Measurements from ENCODE around the gene PJVK.
"Not testable (repeated sequence)": the region's sequence is repeated elsewhere in the genome, so short reads cannot be mapped to it uniquely, and the experiment has no call there.

PJVK gene, protein sequence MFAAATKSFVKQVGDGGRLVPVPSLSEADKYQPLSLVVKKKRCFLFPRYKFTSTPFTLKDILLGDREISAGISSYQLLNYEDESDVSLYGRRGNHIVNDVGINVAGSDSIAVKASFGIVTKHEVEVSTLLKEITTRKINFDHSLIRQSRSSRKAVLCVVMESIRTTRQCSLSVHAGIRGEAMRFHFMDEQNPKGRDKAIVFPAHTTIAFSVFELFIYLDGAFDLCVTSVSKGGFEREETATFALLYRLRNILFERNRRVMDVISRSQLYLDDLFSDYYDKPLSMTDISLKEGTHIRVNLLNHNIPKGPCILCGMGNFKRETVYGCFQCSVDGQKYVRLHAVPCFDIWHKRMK

DNA sequence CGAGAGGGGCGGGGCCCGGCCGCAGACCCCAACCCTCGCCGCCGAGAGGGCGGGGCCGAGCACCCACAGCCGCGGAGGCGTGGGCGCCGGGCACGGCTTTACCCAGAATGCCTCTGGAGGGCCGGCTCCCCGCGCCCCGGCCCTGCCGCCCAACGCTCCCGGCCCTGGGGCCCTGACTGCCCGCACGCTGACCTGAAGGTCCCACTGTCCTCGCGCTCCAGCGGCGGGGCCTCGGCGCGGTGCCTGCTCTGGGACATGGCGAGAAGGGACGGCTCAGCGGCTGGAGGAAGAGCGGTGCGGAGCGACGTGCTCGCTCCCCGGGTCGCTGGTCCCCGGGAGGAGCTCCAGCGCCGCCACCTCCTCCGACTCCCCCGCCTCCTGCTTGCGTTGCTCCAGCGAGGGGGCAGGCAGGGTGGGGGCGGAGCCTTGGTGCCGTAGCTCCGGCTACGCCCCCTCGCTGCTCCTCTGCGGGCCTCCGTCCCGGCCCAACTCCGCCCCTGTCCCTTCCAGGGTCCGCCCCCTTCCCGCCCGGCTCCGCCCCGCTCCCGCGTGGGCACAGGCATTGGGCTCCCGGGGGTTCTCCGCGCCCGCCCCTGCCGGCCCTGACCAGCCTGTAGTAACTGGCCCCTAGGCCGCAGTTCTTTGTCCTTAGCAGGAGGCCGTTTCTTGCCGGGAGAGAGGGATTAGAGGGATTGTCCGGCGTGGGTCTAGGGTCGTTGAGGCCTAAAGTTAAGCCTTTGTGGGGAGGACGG is at the start of gene PJVK, which contains the start of gene PRKRA:
Gene PJVK (plus strand): TSS at position 605 of the 752 bp plus-strand sequence. CDS start 2,032 bp downstream, outside the sequence.
Gene PRKRA (minus strand): TSS at position 402 of the 752 bp plus-strand sequence. CDS start 145 bp downstream, at position 257.
- peak; percentile 98 for DNase-seq (ENCODE audit: low read depth)

DNA sequence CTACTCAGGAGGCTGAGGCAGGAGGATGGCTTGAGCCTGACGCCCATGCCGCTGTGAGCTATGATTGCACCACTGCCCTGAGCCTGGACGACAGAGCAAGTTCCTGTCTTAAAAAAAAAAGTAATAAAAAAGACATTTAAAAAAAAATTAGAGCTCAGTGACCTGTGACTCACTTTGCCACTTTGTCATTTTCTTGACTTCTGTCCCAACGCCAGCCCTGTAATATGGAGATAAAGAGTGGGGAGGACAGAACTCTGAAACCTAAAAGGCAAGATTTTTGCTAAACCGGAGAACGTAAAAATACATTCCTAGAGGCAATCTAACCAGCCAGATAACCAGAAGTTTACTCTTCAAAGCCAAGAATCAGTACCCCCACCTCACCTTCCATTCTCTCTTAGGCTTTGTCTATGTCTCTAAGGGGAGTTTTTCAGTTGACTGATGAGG is 49.2 kb upstream of the PJVK start:
- no peak for DNase-seq (ENCODE audit: low read depth)

DNA sequence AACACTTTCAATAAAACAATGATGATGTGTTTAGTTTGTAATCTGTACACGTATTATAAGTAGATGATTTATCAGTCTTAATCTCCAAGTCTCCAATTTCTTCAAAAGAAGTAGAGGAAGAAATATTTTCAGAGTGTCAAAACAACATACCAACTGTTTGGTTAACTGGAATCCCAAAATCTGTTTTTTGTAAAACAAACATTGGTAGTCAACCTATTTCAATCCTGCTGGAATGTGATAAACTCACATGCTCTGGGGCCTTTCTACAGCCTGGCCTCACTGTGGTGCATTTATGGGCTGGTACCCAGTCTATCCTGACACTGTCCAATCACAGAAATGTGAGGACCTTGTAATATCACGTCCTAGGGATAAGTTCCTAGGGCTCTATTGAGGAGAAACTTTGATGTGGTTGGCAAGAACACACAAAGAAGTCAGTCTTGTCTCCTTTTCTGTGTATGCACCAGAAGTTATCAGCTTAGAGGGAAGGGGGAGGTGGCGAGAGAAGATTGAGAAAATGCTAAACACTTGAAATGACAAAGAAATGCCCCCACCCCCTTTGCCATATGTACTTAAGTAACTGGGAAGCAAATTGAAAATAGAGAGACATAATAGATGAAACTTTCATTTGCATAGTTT is 47.4 kb upstream of the PJVK start:
- no peak for DNase-seq (ENCODE audit: low read depth)

- peak; percentile 84 for DNase-seq (ENCODE audit: low read depth)
These were observed 46.8 kb upstream of the PJVK start for GRCh38 chr2:178404368-178404767.

GRCh38 chr2:178409261-178409660 is 41.9 kb upstream of the PJVK start:
- DNase-seq (ENCODE audit: low read depth), result no peak

DNA sequence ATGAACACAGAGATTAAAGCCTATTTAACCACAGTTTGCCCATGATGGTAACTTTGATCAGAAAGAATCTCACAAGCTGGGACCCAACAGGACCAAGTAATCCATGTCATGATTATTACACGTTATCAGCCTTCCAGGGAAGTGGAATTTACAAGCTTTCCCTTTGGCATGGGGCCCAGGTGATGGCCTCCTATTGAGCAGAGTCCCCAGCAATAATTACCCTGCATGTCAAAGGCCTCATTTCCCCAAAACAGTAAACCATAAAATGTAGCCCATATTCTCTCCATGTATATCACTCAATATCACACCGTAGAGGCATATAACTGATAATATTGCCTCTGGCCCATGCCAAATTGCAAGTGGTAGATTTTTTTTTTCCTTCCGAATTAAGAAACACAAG is 39.1 kb upstream of the PJVK start:
- no peak for DNase-seq (ENCODE audit: low read depth)

GRCh38 chr2:178412453-178412852 is 38.7 kb upstream of the PJVK start:
- DNase-seq (ENCODE audit: low read depth), result not testable (repeated sequence)

GRCh38 chr2:178413472-178414265 is 37.5 kb upstream of the PJVK start:
- DNase-seq (ENCODE audit: low read depth), result peak; percentile 77

DNA sequence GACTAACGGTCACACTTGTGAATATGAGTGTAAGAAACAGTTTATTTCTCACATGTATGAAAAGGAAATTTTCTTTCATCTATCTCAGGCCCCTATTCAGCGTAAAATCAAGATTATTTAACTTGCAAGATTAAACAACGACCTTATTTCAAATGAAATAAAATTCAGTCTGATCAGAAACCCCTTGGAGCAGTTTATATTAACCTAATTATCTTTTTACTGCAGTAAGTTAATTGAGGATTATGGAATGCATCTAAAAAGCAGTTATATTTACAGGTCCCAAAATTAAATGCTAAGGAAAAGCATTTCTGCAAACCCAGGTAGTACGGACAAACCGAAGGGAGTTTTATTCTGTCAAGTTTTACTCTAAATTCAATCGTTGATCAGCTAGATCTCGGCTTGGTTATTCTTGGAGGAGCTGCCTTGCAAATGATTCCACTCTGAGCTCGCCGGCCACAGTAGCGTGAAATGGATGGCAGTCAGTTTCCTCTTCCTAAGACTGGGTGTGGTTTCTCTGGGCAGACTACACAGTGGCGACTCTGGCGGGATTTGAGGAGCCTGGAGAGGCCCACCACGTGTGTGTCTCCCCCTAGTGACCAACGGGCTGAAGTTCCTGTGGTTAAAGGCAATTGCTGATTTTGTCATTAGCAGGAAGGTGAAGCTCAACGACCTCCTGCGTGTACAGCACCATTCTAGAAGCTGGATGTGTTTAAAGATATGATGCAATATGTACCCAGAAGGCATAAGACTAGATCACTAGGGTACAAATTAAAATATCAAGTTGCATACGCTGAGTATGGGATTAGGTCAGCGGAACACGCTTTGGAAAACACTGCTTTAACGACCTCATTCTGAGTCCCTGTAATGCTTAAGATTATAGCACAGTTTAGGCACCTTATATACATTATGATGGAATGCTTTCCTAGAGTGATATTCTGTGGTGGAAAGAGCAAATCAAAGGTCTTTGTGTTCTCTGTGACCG is 36.6 kb upstream of the PJVK start:
- DNase-seq (ENCODE audit: low read depth), result peak; percentile 97

GRCh38 chr2:178415979-178416378 is 35.2 kb upstream of the PJVK start:
- no peak for DNase-seq (ENCODE audit: low read depth)

DNA sequence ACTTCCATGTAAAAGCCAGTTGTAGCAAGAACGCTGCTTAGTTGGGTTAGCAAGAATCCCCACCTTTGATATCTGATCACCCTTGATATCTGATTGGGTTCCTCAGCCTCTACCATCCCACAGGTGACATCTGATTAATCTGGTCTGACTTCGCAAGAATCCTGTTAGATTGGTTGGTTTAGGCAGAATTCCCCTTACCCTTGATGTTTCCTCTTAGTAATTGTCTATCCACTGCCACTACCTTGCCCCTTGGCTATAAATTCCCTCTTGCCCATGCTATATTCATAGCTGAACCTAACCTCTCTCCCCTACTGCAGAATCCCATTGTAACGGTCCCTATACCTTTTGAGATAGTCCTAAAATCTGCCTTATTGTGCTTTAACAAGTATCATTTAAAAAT is 33.3 kb upstream of the PJVK start:
- no peak for DNase-seq (ENCODE audit: low read depth)

DNA sequence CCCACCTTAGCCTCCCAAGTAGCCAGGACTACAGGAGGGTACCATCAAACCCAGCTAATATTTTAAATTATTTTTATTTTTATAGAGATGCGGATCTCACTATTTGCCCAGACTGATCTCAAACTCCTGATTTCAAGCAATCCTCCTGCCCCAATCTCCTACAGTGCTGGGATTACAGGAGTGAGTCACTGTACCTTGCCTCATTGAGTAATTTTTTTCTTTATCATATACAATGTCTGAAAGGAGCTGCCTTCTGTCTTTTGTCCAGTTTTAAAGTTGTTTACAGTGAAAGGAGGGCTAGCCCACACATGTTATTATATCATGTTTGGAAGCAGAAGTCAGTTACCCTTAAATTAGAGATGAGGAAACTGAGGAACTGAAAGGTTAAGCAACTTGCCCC is 32.8 kb upstream of the PJVK start:
- peak; percentile 74 for DNase-seq (ENCODE audit: low read depth)

GRCh38 chr2:178419123-178419522 is 32.1 kb upstream of the PJVK start:
- peak; percentile 48 for DNase-seq (ENCODE audit: low read depth)

- DNase-seq (ENCODE audit: low read depth), result no peak
These were observed 30.6 kb upstream of the PJVK start for GRCh38 chr2:178420463-178420999.

GRCh38 chr2:178422097-178422496 is 29.1 kb upstream of the PJVK start:
- no peak for DNase-seq (ENCODE audit: low read depth)

DNA sequence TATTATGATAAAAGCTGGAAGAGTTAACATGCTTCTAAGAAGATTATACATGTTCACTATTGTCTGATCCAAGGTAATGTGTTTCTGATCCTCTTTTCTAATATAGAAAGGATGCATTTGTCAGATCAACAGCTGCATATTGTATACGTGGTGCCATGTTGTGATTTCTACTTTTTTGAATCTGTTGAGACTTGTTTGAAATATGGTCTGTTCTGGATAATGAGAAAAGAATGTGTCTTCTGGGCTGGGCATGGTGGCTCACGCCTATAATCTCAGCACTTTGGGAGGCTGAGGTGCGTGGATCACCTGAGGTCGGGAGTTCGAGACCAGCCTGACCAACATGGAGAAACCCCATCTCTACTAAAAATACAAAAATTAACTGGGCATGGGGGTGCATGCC is 27.4 kb upstream of the PJVK start:
- not testable (repeated sequence) for DNase-seq (ENCODE audit: low read depth)

GRCh38 chr2:178425255-178425827 is 25.8 kb upstream of the PJVK start:
- no peak for DNase-seq (ENCODE audit: low read depth)

DNA sequence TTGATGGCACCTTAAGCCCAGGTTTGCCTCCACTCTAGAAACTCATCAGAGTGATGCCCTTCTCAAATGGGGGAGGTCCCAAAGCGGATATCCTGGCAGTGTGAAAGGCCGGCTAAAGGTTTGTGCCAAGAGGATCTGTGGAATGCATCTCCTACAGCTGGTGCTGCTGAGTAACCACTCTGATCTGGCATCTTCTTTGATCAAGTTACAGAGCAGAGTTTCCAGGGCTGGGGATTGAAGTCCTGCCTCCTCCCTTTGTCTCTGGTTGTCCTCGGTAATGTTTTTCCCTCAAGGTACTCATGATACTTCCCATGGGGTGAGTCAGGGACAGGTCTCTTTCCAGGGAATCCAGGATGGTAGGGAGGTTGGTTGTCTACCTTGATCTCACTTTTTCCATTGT is 24.8 kb upstream of the PJVK start:
- peak; percentile 50 for DNase-seq (ENCODE audit: low read depth)

DNA sequence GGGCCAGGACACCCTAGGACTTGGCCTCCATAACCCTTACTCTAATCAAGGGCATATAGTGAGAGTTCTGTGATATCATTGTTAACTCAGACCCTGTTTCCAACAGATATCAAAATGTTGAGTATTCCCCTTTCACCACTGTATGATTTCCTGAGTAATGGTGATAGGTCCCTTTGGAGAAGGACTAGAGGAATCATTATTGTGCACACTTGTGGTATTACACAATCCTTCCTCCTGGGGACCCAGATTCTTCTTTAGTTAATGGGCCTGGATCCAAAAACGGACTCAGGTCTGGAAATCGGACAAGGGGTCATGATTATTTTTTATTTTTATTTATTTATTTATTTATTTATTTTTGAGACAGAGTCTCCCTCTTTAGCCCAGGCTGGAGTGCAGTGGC is 23.7 kb upstream of the PJVK start:
- no peak for DNase-seq (ENCODE audit: low read depth)

GRCh38 chr2:178428396-178428806 is 22.8 kb upstream of the PJVK start:
- no peak for DNase-seq (ENCODE audit: low read depth)

All from iris pigment epithelial cell (primary cell).